OCI-LY7 (cell line): ENCODE measurements around the gene HOXA3. TPM values are rescaled to one million over a fixed set of nuclear protein-coding genes. Genes with fewer than 3 reads are reported as not detected.

Experiments used
- BruUV-seq: library from RNA; stranded (reverse); fragments of 400-500 nt; replicated peaks from 2 replicates; lab custom pipeline; 2021; lab: Mats Ljungman, UMichigan
- CTCF ChIA-PET: fragments of 300-600 bp; sonication (Branson Sonifier 250); formaldehyde crosslinking; loops from one replicate; lab custom pipeline; 2022; ENCODE audit warnings: antibody characterized with exemption; ENCODE audit not compliant: unreplicated experiment; lab: Charles Lee
- POLR2A ChIA-PET: fragments of 300-600 bp; sonication (Branson Sonifier 250); formaldehyde crosslinking; loops from one replicate; lab custom pipeline; 2022; ENCODE audit warnings: antibody characterized with exemption; lab: Charles Lee
- DNase-seq: peaks from one replicate; pipeline ENCODE4 v3.0.0-alpha.2; 2015; ENCODE audit warnings: low spot score
- H2AFZ ChIP-seq: fragments of 200-600 bp; sonication (generic), shearing (Covaris generic); 2 replicates; pipeline ENCODE4 v1.6.1; 2014; ENCODE audit warnings: mild to moderate bottlenecking, antibody characterized with exemption, low read length, moderate library complexity
- H3K27ac ChIP-seq: fragments of 200-600 bp; sonication (generic); 2 replicates; pipeline ENCODE4 v1.5.1; 2014; ENCODE audit warnings: mixed run types, low read depth, mild to moderate bottlenecking, moderate library complexity, low read length, inconsistent platforms; ENCODE audit not compliant: poor library complexity, severe bottlenecking
- H3K36me3 ChIP-seq: fragments of 200-600 bp; sonication (generic); 2 replicates; pipeline ENCODE4 v1.6.1; 2014; ENCODE audit warnings: mild to moderate bottlenecking, antibody characterized with exemption, low read length, moderate library complexity, mixed read lengths; ENCODE audit not compliant: insufficient read depth
- H3K4me1 ChIP-seq: fragments of 200-600 bp; sonication (generic); 2 replicates; pipeline ENCODE4 v1.5.1; 2014; ENCODE audit warnings: mild to moderate bottlenecking, low read length; ENCODE audit not compliant: insufficient read depth, poor library complexity, severe bottlenecking
- H3K4me2 ChIP-seq: fragments of 200-600 bp; sonication (generic); 2 replicates; pipeline ENCODE4 v1.6.1; 2014; ENCODE audit warnings: mild to moderate bottlenecking, low read length
- H3K4me3 ChIP-seq: fragments of 200-600 bp; sonication (generic); 2 replicates; pipeline ENCODE4 v1.5.1; 2014; ENCODE audit warnings: mild to moderate bottlenecking, low read depth, low read length; ENCODE audit not compliant: poor library complexity, severe bottlenecking
- H3K79me2 ChIP-seq: fragments of 200-600 bp; sonication (generic); 2 replicates; pipeline ENCODE4 v1.6.1; 2016; ENCODE audit warnings: low read depth, mild to moderate bottlenecking, low read length, moderate library complexity, mixed read lengths; ENCODE audit not compliant: insufficient read depth
- H3K9me2 ChIP-seq: fragments of 200-600 bp; sonication (generic); 2 replicates; pipeline ENCODE4 v1.6.1; 2016; ENCODE audit warnings: mild to moderate bottlenecking, low read length, mixed read lengths; ENCODE audit not compliant: insufficient read depth
- H3K9me3 ChIP-seq: fragments of 200-600 bp; sonication (generic); 2 replicates; pipeline ENCODE4 v1.6.1; 2014; ENCODE audit warnings: mild to moderate bottlenecking, mixed run types, low read length, mixed read lengths
- H4K20me1 ChIP-seq: fragments of 200-600 bp; sonication (generic); 2 replicates; pipeline ENCODE4 v1.6.1; 2014; ENCODE audit warnings: mild to moderate bottlenecking, antibody characterized with exemption, low read length, moderate library complexity, mixed read lengths; ENCODE audit not compliant: insufficient read depth
- CTCF ChIP-seq: fragments of 200-600 bp; sonication (generic); conservative IDR thresholded peaks from 2 replicates; pipeline ENCODE4 v1.5.1; 2014; ENCODE audit warnings: mild to moderate bottlenecking, antibody characterized with exemption, low read length, moderate library complexity, mixed read lengths
- EZH2phosphoT487 ChIP-seq: fragments of 200-600 bp; sonication (generic); IDR thresholded peaks from 2 replicates; pipeline ENCODE4 v1.6.1; 2018; ENCODE audit warnings: low read depth, borderline replicate concordance, mild to moderate bottlenecking, mixed run types, antibody characterized with exemption, low read length, moderate library complexity, mixed read lengths
- intact Hi-C: fragments of 100-400 bp; cut with micrococcal nuclease; formaldehyde crosslinking; loops from one replicate; pipeline ENCODE4 v1.10.0; 2022; ENCODE audit not compliant: unreplicated experiment
- total RNA-seq, 2 experiments: library from RNA; depleted of rRNA in 1 of 2; stranded (reverse); fragments of >200 nt in 1 of 2; shearing (Covaris generic) in 1 of 2; gene quantifications; 2 replicates each; pipeline ENCODE4 v1.2.3, GENCODE V29; 2014 to 2022

Gene HOXA3
- total RNA-seq, 2 experiments from 2014 or later: 0.41 to 2.7 TPM

- no peaks in the 10 kb centered on the region for H4K20me1 ChIP-seq
- POLR2A ChIA-PET: no interaction called here
- peaks cover 36% of the 10 kb centered on the region for H3K4me1 ChIP-seq
Measured at GRCh38 chr7:27148031-27148755, 4.2 kb downstream of the HOXA3 start.

GRCh38 chr7:27147199-27148030 is 5.0 kb downstream of the HOXA3 start, which contains the start of gene HOXA6:
TSS of gene HOXA6 (minus strand) at chr7:27147774. CDS start at chr7:27147749, 25 bp downstream.
- intact Hi-C loops: no loop called here

More at GRCh38 chr7:27148031-27148755, 4.2 kb downstream of the HOXA3 start:
- Histone ChIP-seq H3K27ac (no peak overlapping the region), H3K4me3 (peak overlapping the region; percentile 75), H3K79me2 (peaks cover 8% of the 10 kb centered on the region; the same call in 1 of the 2 replicates), H3K4me2 (peak overlapping the region; percentile 94), H3K9me2 (no peaks in the 10 kb centered on the region), H3K36me3 (peaks cover 11% of the 10 kb centered on the region), H2AFZ (no peak overlapping the region), H3K9me3 (no peaks in the 10 kb centered on the region)
- no peak for DNase-seq
- BruUV-seq: no TSS peak
- intact Hi-C loops: no loop called here
- CTCF ChIA-PET: interaction anchor here (0.6 kb wide), 1 partner anchor 783 kb away, joined by 3 read pairs; no protein-coding TSS in a partner anchor
- TF ChIP-seq EZH2phosphoT487: no peak
- TF ChIP-seq CTCF: no peak

More at GRCh38 chr7:27147199-27148030, 5.0 kb downstream of the HOXA3 start, which contains the start of gene HOXA6:
- Histone ChIP-seq H3K9me2 (no peaks in the 10 kb centered on the region), H3K4me3 (peak within 1 kb of the TSS; percentile 75), H3K27ac (no peak within 1 kb of the TSS), H3K36me3 (peaks cover 11% of the 10 kb centered on the region), H2AFZ (no peak within 1 kb of the TSS), H3K9me3 (no peaks in the 10 kb centered on the region), H3K4me1 (peaks cover 35% of the 10 kb centered on the region), H4K20me1 (no peaks in the 10 kb centered on the region), H3K4me2 (peak within 1 kb of the TSS; percentile 94), H3K79me2 (peaks cover 8% of the 10 kb centered on the region; the same call in 1 of the 2 replicates)
- ChIA-PET CTCF (interaction anchor here (0.6 kb wide), 1 partner anchor 14 kb away, joined by 3 read pairs; no protein-coding TSS in a partner anchor), POLR2A (interaction anchor here (0.8 kb wide), 1 partner anchor 299 kb away, joined by 4 read pairs; no protein-coding TSS in a partner anchor)
- DNase-seq: no peak
- no TSS peak for BruUV-seq
- no peak for TF ChIP-seq CTCF
- TF ChIP-seq EZH2phosphoT487: no peak
